NCI-H2171 treated with DMSO at 0.1 percent for 48 hours (cell line): ENCODE data around the gene ZNF135.

Experiments used
- DNase-seq: peaks from one replicate; lab custom pipeline; 2025; lab: John Stamatoyannopoulos, UW

The ZNF135 gene

GRCh38 chr19:58046856-58047255 is 12.2 kb upstream of the ZNF135 start:
- no peak for DNase-seq

- DNase-seq, result no peak
Observed at GRCh38 chr19:58047672-58048071, 11.4 kb upstream of the ZNF135 start.

- no peak for DNase-seq
Observed at GRCh38 chr19:58052256-58052655, 6.8 kb upstream of the ZNF135 start.

DNA sequence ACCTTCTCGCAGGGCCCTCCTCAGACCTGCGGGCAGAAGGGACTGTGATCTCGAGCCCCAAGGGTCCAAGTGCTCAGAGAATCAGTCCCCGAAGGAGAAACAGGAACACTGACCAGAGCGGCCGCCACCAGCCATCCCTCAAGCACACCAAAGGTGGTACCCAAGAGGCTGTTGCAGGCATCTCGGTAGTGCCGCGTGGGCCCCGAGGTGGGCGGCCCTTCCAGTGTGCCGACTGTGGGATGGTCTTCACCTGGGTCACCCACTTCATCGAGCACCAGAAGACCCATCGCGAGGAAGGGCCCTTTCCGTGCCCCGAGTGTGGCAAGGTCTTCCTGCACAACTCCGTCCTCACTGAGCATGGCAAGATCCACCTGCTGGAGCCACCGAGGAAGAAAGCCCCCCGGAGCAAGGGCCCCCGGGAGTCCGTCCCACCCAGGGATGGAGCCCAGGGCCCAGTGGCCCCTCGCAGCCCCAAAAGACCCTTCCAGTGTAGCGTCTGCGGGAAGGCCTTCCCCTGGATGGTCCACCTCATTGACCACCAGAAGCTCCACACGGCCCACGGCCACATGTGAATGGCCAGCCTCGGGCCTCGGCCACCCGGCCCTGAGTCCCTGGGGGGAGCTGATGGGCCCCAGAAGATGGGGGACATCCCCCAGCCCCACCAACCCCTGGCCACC is 5.5 kb upstream of the ZNF135 start:
- DNase-seq, result no peak

GRCh38 chr19:58054901-58055874 is 3.9 kb upstream of the ZNF135 start:
- DNase-seq, result no peak

DNA sequence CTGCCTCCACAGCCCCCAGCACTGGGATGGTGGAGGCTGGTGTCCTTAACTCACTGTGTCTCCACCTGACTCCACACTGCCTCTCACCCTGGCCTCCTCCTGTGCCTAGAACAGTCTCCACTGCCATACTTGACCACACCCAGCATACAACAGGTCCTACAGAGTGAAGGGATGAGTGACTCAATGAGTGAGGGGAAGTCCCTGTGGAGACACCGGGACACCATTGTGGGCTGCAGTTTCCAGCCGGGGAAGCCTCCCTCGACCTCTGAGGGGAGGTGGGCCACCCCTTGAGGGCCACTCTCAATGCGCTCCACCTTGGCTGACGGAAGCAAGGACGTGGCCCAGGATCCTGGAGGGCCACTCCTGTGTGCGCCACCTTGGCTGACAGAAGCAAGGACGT is 2.8 kb upstream of the ZNF135 start:
- no peak for DNase-seq

- no peak for DNase-seq
Observed at GRCh38 chr19:58056861-58057260, 2.2 kb upstream of the ZNF135 start.

GRCh38 chr19:58058467-58058866 is 615 bp upstream of the ZNF135 start:
- no peak for DNase-seq

GRCh38 chr19:58059671-58060078 is 593 bp downstream of the ZNF135 start:
- no peak for DNase-seq

DNA sequence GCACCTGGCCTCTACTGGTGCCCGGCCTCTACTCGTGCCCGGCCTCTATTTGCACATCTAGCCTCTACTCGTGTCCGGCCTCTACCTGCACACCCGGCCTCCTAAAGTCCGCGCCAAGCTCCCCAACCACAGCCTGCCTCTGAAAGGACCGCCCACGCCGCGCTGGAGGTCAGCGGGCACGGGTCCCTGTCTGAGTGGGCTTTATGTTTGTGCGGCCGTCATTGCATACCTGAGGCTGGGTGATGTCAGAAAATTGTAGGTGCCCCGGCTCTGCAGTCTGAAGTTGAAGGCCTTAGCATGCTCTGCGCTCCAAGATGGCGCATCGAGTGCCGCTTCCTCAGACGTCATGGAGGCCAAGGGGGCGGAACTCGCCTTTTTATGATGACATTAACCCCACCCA is 1.1 kb downstream of the ZNF135 start:
- no peak for DNase-seq

GRCh38 chr19:58063712-58064111 is 4.6 kb downstream of the ZNF135 start:
- DNase-seq, result no peak

DNA sequence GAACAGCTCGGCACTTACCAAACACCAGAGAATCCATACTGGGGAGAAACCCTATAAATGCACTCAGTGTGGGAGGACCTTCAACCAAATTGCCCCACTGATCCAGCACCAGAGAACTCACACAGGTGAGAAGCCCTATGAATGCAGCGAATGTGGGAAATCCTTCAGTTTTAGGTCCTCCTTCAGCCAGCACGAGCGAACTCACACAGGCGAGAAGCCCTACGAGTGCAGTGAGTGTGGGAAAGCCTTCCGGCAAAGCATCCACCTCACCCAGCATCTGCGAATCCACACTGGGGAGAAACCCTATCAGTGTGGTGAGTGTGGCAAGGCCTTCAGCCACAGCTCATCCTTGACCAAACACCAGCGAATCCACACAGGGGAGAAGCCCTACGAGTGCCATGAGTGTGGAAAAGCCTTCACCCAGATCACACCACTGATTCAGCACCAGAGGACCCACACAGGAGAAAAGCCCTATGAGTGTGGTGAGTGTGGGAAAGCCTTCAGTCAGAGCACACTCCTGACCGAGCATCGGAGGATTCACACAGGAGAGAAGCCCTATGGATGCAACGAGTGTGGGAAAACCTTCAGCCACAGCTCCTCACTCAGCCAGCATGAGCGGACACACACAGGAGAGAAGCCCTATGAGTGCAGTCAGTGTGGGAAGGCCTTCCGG is 8.3 kb downstream of the ZNF135 start:
- DNase-seq, result no peak

- DNase-seq, result no peak
Observed at GRCh38 chr19:58079792-58080191, 20.7 kb downstream of the ZNF135 start.

DNA sequence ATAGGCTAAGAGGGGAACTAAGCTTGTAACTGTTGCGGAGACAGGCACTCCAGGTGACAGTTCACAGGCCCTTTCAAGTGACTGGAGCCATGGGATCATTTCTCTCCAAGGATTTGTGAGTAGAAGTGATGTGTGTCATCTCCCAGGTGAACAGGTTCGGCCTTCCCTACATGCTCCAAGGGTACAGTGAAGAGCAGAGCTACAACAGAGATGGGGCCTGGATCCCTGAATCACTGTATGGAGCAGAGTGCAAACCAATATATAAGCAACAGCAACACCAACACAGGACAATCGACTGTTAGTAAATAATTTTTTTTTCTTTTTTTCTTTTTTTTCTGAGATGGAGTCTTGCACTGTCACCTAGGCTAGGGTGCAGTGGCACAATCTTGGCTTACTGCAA is 23.9 kb downstream of the ZNF135 start:
- no peak for DNase-seq

GRCh38 chr19:58084596-58085347 is 25.7 kb downstream of the ZNF135 start:
- no peak for DNase-seq

- DNase-seq, result no peak
Observed at GRCh38 chr19:58085348-58085875, 26.3 kb downstream of the ZNF135 start.

- DNase-seq, result no peak
Observed at GRCh38 chr19:58086825-58087710, 28.0 kb downstream of the ZNF135 start.

GRCh38 chr19:58088521-58089052 is 29.5 kb downstream of the ZNF135 start:
- DNase-seq, result no peak

- DNase-seq, result no peak
Observed at GRCh38 chr19:58089846-58090245, 30.8 kb downstream of the ZNF135 start.

DNA sequence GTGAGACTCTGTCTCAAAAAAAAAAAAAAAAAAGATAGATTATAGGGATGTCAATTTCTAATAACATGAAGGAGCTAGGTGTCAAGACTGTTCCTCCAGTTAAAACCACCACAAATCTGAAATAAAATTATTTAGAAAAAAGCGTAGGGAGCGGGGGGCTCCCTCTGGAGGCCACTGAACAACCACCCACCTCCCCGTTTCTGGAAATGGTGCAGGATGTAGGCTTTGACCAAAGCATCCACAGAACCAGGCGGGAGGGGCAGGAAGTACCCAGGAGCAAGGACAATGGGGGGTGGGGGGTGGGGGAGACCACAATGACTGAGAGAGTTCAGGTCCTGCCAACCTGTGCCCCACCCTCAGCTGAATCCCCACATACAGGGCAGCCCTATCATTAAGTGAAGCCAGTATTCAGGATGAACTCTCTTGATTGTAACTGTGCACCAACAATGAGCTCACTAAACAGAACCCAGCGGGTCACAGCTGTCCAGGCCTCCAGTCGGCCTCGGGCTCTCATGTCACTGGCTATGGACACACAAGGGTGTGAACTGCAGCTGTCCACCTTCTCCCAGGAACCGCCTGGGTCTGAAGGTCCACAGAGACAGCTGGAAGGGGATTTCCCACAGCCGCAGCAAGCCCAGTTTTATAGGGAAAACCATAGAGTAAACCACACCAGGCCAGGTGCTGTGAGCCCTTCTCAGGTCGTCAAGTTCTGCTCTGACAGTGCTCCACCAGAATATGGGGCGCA is 32.3 kb downstream of the ZNF135 start:
- no peak for DNase-seq
